Activated CD8-positive, alpha-beta memory T cell treated with anti-CD3 and anti-CD28 coated beads for 48 hours (primary cell): Measurements from ENCODE around the gene PEX11G.
A peak's percentile ranks its signal among the peaks of the same experiment; 100 is the strongest.
"Not testable (repeated sequence)": the region's sequence is repeated elsewhere in the genome, so short reads cannot be mapped to it uniquely, and the experiment has no call there.

Source experiments
- DNase-seq, 3 experiments: peaks; one replicate each; pipeline ENCODE4 v3.0.0-alpha.2; 2020; ENCODE audit warnings: low read depth in 2 of 3, low spot score in 2 of 3

The PEX11G gene

DNA sequence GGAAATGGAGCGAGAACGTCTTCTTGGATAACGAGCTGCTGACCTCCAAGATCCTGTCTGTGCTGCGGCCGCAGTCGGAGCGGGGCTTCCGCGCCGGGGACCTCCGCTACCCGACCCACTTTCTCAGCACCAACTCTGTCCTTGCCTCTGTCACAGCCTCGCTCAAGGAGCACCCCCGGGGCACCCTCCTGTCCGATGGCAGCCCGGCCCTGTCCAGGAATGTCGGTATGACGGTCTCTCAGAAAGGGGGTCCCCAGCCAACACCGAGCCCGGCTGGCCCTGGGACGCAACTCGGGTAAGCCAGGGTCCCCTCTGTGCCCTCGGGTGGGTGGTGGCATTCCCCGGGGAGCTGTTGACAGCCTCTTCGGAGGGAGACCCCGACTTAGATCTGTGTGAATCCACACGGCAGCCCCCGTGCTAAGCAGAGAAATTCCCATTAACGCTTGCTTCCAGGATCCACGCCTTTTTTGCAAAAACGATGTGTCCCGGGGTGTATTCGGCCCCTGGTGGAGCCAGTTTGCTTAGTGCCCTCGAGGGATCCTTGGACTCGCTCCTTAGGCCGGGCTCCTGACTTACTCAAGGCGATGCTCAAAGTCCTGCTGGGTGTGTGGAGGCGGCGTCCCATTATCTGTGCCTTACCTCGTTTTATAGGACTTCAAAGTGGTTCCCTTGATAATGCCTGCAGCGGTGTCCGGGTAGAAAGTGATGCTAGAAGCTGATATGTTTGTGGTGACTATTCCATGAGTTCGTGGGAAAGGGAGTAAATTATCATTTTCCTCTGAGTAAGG, 48.5 kb downstream of the PEX11G start:
- no peak for DNase-seq

DNA sequence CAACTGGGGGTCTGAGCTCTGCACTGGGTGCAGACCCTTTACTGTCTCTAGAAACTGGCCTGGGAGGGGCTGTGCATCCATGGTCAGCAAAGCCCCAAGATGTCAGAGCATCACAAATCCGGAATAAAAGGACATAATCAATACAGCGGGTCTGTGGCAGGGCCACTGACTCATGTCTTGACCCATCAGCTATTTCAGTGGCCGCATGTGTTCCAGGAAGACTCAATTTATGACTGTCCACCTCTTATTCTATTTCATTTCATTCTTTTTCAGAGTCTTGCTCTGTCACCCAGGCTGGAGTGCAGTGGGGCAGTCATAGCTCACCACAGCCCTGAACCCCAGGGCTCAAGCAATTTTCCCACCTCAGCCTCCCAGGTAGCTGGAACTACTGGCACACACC, 53.2 kb downstream of the PEX11G start:
- no peak for DNase-seq

DNA sequence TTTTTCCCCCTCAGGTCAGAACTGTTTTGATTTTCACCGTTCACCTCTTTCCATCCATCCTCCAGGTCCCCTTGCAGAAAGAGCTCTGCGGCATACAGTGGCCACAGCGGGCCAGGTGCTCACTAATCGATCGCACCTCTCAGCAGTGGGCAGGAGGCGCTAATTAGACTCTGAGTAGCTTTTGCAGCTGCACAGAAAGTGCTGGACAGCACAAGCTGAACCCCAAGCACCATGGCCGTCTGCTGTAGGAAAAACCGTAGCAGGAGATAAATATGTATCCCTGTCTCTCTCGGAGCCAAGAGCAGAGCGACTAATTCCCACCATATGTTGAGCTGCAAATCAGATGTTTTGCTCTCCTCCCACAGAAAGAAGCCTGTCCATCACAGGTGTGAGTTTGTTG, 54.4 kb downstream of the PEX11G start:
- no peak for DNase-seq

- DNase-seq: not testable (repeated sequence)
These were observed 55.4 kb downstream of the PEX11G start for GRCh38 chr19:7433456-7433855.

GRCh38 chr19:7429638-7430282, 59.1 kb downstream of the PEX11G start:
- no peak for DNase-seq

GRCh38 chr19:7428651-7429113, 60.2 kb downstream of the PEX11G start:
- no peak for DNase-seq

DNA sequence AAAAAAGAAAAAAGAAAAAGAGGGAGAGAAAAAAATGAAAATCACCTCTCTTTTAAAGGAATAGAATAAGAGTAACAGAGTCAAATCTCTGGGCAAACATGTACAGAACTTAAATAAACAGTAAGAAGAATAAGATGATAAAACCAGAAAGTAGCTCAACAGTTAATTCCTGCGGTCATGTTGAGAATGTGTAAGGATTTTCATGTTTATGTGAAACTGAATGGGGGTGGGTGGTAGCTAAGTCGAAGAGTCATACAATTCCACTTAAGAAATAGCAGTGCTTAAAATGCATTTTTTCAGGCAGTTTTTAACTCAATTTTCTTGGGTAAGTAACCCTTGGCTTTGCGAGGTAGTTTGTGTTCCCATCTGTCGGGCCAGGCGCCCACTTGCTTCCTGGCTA, 60.9 kb downstream of the PEX11G start:
- no peak for DNase-seq

- DNase-seq: peak in 2 of 3 experiments; percentile 13 to 31
These were observed 61.8 kb downstream of the PEX11G start for GRCh38 chr19:7426986-7427385.
